Measurements from ENCODE around the gene AP4B1.

GRCh38 chr1:113846391-113847035 is 58.1 kb downstream of the AP4B1 start:
- TF ChIP-seq POLR2A (IDR thresholded peaks at IDR 0.05; ENCODE audit: low read depth, low read length): no peak
- TF ChIP-seq POLR2AphosphoS5 (IDR thresholded peaks at IDR 0.05; ENCODE audit: low read depth, low read length): no peak
